WTC11 (cell line): ENCODE measurements around the gene IP6K3. TPM values are rescaled to one million over a fixed set of nuclear protein-coding genes. Genes with fewer than 3 reads are reported as not detected.

ENCODE experiments used
- ATAC-seq: fragments of 200-7000 bp; cut with Tn5 transposase; 2 replicates; pipeline ENCODE4 v1.10.0; 2021; ENCODE audit warnings: mild to moderate bottlenecking, moderate library complexity
- CTCF ChIA-PET: fragments of 300-600 bp; sonication (Branson Sonifier 250); formaldehyde crosslinking; loops from one replicate; lab custom pipeline; 2021; ENCODE audit warnings: antibody characterized with exemption; lab: Charles Lee
- POLR2A ChIA-PET: fragments of 350-600 bp; sonication (Branson Sonifier 250); formaldehyde crosslinking; loops from one replicate; lab custom pipeline; 2021; ENCODE audit warnings: antibody characterized with exemption; lab: Charles Lee
- DNase-seq: peaks from one replicate; pipeline ENCODE4 v3.0.0; 2021; ENCODE audit warnings: low spot score
- H3K27ac Mint-ChIP-seq: 2 replicates; pipeline ENCODE4 v1.8.0; 2021; ENCODE audit warnings: mixed read lengths
- H3K27me3 Mint-ChIP-seq: 2 replicates; pipeline ENCODE4 v1.8.0; 2021; ENCODE audit warnings: low read depth, mild to moderate bottlenecking, moderate library complexity, mixed read lengths
- H3K36me3 Mint-ChIP-seq: 2 replicates; pipeline ENCODE4 v1.8.0; 2021; ENCODE audit warnings: mixed read lengths
- H3K4me1 Mint-ChIP-seq: 2 replicates; pipeline ENCODE4 v1.8.0; 2022; ENCODE audit warnings: mixed read lengths
- H3K4me3 Mint-ChIP-seq: 2 replicates; pipeline ENCODE4 v1.8.0; 2021; ENCODE audit warnings: mild to moderate bottlenecking, moderate library complexity, mixed read lengths
- H3K9me3 Mint-ChIP-seq: 2 replicates; pipeline ENCODE4 v1.8.0; 2021; ENCODE audit warnings: mixed read lengths
- FOXK1 ChIP-seq: sonication (generic); formaldehyde crosslinking; IDR thresholded peaks from 2 replicates; pipeline ENCODE4 v1.8.0; 2022; ENCODE audit warnings: mild to moderate bottlenecking, moderate library complexity, missing genetic modification reagents
- GABPB1 ChIP-seq: sonication (generic); formaldehyde crosslinking; IDR thresholded peaks from 2 replicates; pipeline ENCODE4 v1.8.1; 2023; ENCODE audit warnings: mild to moderate bottlenecking, missing genetic modification reagents
- PRRX2 ChIP-seq: fragments of 250-450 bp; sonication (Bioruptor Pico); IDR thresholded peaks from 2 replicates; pipeline ENCODE4 v1.8.0; 2021; ENCODE audit warnings: mild to moderate bottlenecking
- microRNA-seq: library from miRNA; unstranded; fragments of <30 nt; microRNA quantifications from one replicate; pipeline ENCODE4 v1.2.0, GENCODE V29; 2022; ENCODE audit warnings: borderline number of aligned reads
- total RNA-seq: library from RNA; stranded (reverse); gene quantifications from 3 replicates; pipeline ENCODE4 v1.2.3, GENCODE V29; 2021

Gene IP6K3
- total RNA-seq, 1 experiment from 2014 or later = 1.1 TPM

DNA sequence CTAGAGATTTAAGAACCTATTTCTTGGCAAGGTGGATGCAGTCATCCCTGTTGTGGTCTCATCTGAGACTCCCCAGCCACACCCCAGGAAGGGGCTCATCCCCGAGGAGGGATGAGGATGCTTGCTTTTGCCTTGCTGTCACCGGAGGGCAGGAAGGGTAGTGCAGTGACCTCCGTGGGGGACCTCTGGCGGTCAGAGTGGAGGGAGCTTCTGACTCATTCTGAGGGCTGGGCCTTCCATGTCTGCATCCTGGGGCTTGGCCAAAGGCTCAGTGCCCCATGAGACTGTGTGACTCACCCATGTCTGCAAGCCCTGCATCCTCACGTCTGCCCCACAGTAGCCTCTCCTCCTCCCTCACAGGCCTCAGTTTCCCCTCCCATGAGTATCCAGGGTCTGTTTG is 73.9 kb downstream of the IP6K3 start:
- DNase-seq (peak; percentile 35), ATAC-seq (peak; percentile 60)
- H3K4me3 Mint-ChIP-seq = no peak overlapping the region
- H3K36me3 Mint-ChIP-seq = peaks cover 35% of the 10 kb centered on the region
- ChIA-PET CTCF (interaction anchor here (0.6 to 2.8 kb wide), 7 partner anchors 25 to 92 kb away, joined by 3 to 10 read pairs (median 4); partner anchors contain the start of gene BAK1), POLR2A (no interaction called here)
- TF ChIP-seq GABPB1 (CRISPR knock-in tag) (0 out of 2 replicates have a peak, but pooled peaks have one; percentile 12), PRRX2 (CRISPR knock-in tag) (no peak)
- H3K4me1 Mint-ChIP-seq = no peaks in the 10 kb centered on the region
- no peaks in the 10 kb centered on the region for H3K9me3 Mint-ChIP-seq
- H3K27ac Mint-ChIP-seq = no peak overlapping the region
- H3K27me3 Mint-ChIP-seq = no peaks in the 10 kb centered on the region

DNA sequence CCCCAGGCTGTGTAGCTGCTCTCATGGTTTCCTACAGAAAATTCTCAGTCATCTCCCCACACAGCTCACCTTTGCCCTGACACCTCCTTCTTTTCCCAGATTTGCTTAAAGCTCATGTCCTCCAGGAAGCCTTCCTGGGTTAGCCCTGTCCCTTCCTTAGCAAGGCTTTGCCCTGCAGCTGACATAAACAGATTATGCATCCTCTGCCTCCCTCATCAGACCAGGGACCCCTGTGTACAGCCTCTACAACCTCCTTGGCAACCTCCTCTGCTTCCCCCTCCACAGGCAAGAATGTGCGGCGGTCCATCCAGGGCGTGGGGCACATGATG is 75.0 kb downstream of the IP6K3 start:
- Mint-ChIP-seq H3K4me1 (no peaks in the 10 kb centered on the region), H3K9me3 (no peaks in the 10 kb centered on the region), H3K27me3 (no peaks in the 10 kb centered on the region), H3K27ac (no peak overlapping the region), H3K36me3 (peaks cover 32% of the 10 kb centered on the region), H3K4me3 (no peak overlapping the region)
- DNase-seq (no peak), ATAC-seq (no peak)
- CTCF ChIA-PET = interaction anchor here (1.1 to 2.8 kb wide), 5 partner anchors 29 to 87 kb away, joined by 3 to 10 read pairs (median 3); no protein-coding TSS in a partner anchor
- TF ChIP-seq FOXK1 (CRISPR knock-in tag) = no peak
- POLR2A ChIA-PET = no interaction called here

Small RNA genes within 50 kb of the gene (microRNA-seq; reads per million reads assigned to microRNA genes)
- gene MIR3934 = 6.6 reads per million, percentile 19 among the genes with 10 or more reads in this experiment

Other genes with a start within 250 kb of the IP6K3 start
- 40.5 to 40.9 TPM (median 40.5 TPM) in 3 replicates for gene BAK1, start 166.6 kb downstream of the IP6K3 start, total RNA-seq
- 42.5 to 47.3 TPM (median 42.9 TPM) in 3 replicates for gene ITPR3, start 125.6 kb downstream of the IP6K3 start, total RNA-seq
- 65.8 to 105 TPM (median 95.3 TPM) in 3 replicates for gene UQCC2, start 35.2 kb downstream of the IP6K3 start, total RNA-seq
- 46.6 to 62.9 TPM (median 48.2 TPM) in 3 replicates for gene LEMD2, start 42.2 kb upstream of the IP6K3 start, total RNA-seq
- not detected in 3 replicates for gene MLN, start 57.1 kb upstream of the IP6K3 start, total RNA-seq